DND-41 (cell line): Measurements from ENCODE around the gene RBMS1.

Source experiments
- EZH2 ChIP-seq: IDR thresholded peaks from 3 replicates; pipeline ENCODE4 v1.6.1; 2012; ENCODE audit warnings: borderline replicate concordance, low read depth, mild to moderate bottlenecking, moderate library complexity, low read length, inconsistent platforms; ENCODE audit not compliant: severe bottlenecking
- TF ChIP-seq, protein P1 (sequence below): IDR thresholded peaks from 2 replicates; pipeline ENCODE4 v1.5.1; 2012; ENCODE audit warnings: borderline replicate concordance, low read length, moderate library complexity, mild to moderate bottlenecking; ENCODE audit not compliant: poor library complexity, severe bottlenecking; ENCODE audit errors: extremely low read depth

GRCh38 chr2:160333324-160334027 lies 160.1 kb downstream of the RBMS1 start:
- TF ChIP-seq EZH2, result no peak
- TF ChIP-seq, protein P1, sequence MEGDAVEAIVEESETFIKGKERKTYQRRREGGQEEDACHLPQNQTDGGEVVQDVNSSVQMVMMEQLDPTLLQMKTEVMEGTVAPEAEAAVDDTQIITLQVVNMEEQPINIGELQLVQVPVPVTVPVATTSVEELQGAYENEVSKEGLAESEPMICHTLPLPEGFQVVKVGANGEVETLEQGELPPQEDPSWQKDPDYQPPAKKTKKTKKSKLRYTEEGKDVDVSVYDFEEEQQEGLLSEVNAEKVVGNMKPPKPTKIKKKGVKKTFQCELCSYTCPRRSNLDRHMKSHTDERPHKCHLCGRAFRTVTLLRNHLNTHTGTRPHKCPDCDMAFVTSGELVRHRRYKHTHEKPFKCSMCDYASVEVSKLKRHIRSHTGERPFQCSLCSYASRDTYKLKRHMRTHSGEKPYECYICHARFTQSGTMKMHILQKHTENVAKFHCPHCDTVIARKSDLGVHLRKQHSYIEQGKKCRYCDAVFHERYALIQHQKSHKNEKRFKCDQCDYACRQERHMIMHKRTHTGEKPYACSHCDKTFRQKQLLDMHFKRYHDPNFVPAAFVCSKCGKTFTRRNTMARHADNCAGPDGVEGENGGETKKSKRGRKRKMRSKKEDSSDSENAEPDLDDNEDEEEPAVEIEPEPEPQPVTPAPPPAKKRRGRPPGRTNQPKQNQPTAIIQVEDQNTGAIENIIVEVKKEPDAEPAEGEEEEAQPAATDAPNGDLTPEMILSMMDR, result no peak
